Measurements from ENCODE around the gene RPS18. TPM values are rescaled to one million over a fixed set of nuclear protein-coding genes. Genes with fewer than 3 reads are reported as not detected.

The RPS18 gene
- total and polyA plus RNA-seq, 2 donors (not counting 1 experiment from before 2014, with no cell fraction given), result 4,034 to 4,995 TPM

DNA sequence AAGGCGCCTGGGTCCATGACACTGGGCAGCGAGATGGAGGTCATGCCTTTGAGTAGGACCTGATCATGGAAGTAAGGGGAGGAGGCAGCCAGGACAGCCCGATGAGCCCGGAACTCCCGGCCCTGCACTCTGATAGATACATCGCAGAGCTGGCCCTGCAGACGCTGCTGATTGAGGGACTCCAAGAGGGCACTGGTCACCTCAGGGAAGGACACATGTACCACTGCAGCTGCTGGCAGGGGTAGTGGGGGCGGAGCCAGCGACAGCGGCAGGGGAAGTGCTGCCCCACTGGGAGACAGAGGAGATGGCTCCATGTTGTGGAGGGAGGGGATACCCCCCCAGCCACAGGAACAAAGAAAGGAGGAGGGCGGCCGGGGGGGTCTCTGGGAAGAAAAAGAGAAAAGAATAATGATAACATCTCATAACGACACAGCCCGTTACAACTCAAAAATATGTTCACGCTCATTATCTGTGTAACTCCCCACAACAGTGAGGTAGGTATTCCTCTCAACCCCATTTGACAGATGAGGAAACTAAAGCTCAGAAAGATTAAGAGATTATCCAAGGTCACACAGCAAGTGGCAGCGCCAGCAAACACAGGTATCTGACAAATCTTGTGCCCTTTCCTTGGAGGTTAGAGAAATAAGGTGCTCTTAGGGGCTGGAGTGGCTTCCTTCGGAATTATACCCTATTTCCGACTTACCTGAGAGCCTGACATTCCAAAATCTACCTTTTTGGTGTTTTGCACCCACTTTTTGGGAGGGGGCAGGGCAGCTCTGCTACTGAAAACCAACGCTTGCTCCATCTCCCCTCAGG is 44.9 kb downstream of the RPS18 start:
- Histone ChIP-seq H2AFZ (ENCODE audit: low read length) (no peak overlapping the region), H3K9ac (ENCODE audit: insufficient read depth, low read length) (no peak overlapping the region), H3K27ac (ENCODE audit: insufficient read depth, low read length) (no peak overlapping the region), H3K27me3 (ENCODE audit: control insufficient read depth, insufficient read depth, low read length) (no peaks in the 10 kb centered on the region), H3K4me2 (ENCODE audit: extremely low read depth, insufficient read depth, low read length) (peak overlapping the region; percentile 40), H3K4me3 (replicated peaks in 1 of 4; ENCODE audit: control extremely low read depth in 1 of 4, insufficient read depth in 1 of 4, low read depth in 3 of 4, low read length in 4 of 4) (peak overlapping the region; percentile 36 to 60 (median 46)), H4K20me1 (ENCODE audit: control insufficient read depth, extremely low read depth, insufficient read depth, low read length) (no peaks in the 10 kb centered on the region), H3K36me3 (ENCODE audit: control insufficient read depth, insufficient read depth, low read length) (peaks cover 14% of the 10 kb centered on the region), H3K79me2 (ENCODE audit: control insufficient read depth, insufficient read depth, low read length) (peaks cover 55% of the 10 kb centered on the region), H3K9me3 (ENCODE audit: control insufficient read depth, insufficient read depth, low read depth, low read length) (no peaks in the 10 kb centered on the region), H3K4me1 (ENCODE audit: control insufficient read depth, extremely low read depth, insufficient read depth, low read length) (peaks cover 40% of the 10 kb centered on the region)
- TF ChIP-seq, protein P1, sequence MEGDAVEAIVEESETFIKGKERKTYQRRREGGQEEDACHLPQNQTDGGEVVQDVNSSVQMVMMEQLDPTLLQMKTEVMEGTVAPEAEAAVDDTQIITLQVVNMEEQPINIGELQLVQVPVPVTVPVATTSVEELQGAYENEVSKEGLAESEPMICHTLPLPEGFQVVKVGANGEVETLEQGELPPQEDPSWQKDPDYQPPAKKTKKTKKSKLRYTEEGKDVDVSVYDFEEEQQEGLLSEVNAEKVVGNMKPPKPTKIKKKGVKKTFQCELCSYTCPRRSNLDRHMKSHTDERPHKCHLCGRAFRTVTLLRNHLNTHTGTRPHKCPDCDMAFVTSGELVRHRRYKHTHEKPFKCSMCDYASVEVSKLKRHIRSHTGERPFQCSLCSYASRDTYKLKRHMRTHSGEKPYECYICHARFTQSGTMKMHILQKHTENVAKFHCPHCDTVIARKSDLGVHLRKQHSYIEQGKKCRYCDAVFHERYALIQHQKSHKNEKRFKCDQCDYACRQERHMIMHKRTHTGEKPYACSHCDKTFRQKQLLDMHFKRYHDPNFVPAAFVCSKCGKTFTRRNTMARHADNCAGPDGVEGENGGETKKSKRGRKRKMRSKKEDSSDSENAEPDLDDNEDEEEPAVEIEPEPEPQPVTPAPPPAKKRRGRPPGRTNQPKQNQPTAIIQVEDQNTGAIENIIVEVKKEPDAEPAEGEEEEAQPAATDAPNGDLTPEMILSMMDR (conservative IDR thresholded peaks at IDR 0.05 in 1 of 2, IDR thresholded peaks at IDR 0.05 in 1 of 2; ENCODE audit: low read depth in 1 of 2, low read length in 2 of 2), result no peak
- no peak for TF ChIP-seq EZH2 (IDR thresholded peaks at IDR 0.05; ENCODE audit: low read length, missing control alignments)
- no peak for DNase-seq (ENCODE audit: low read depth in 2 of 2)

DNA sequence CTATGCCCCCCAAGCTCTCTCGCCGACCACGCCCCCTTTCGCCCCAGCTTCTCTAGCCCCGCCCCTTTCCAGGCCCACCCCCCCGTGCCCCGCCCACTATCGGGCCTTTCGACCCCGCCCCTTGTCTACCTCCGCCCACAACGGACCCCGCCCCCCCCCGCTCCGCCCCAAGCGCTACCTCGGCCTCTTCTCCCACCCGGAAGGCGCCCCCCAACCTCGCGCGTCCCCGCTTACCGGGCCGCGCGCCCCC is 45.5 kb downstream of the RPS18 start:
- Histone ChIP-seq H3K9me3 (ENCODE audit: control insufficient read depth, insufficient read depth, low read depth, low read length) (no peaks in the 10 kb centered on the region), H3K27me3 (ENCODE audit: control insufficient read depth, insufficient read depth, low read length) (no peaks in the 10 kb centered on the region), H2AFZ (ENCODE audit: low read length) (no peak overlapping the region), H3K79me2 (ENCODE audit: control insufficient read depth, insufficient read depth, low read length) (peaks cover 55% of the 10 kb centered on the region), H3K9ac (ENCODE audit: insufficient read depth, low read length) (no peak overlapping the region), H3K4me3 (replicated peaks in 1 of 4; ENCODE audit: control extremely low read depth in 1 of 4, insufficient read depth in 1 of 4, low read depth in 3 of 4, low read length in 4 of 4) (peak overlapping the region; percentile 36 to 60 (median 46)), H3K4me2 (ENCODE audit: extremely low read depth, insufficient read depth, low read length) (no peak overlapping the region), H3K27ac (ENCODE audit: insufficient read depth, low read length) (no peak overlapping the region), H3K4me1 (ENCODE audit: control insufficient read depth, extremely low read depth, insufficient read depth, low read length) (peaks cover 40% of the 10 kb centered on the region), H4K20me1 (ENCODE audit: control insufficient read depth, extremely low read depth, insufficient read depth, low read length) (no peaks in the 10 kb centered on the region), H3K36me3 (ENCODE audit: control insufficient read depth, insufficient read depth, low read length) (peaks cover 14% of the 10 kb centered on the region)
- TF ChIP-seq, protein P1 (conservative IDR thresholded peaks at IDR 0.05 in 1 of 2, IDR thresholded peaks at IDR 0.05 in 1 of 2; ENCODE audit: low read depth in 1 of 2, low read length in 2 of 2), result no peak
- TF ChIP-seq EZH2 (IDR thresholded peaks at IDR 0.05; ENCODE audit: low read length, missing control alignments), result no peak
- no peak for DNase-seq (ENCODE audit: low read depth in 2 of 2)

DNA sequence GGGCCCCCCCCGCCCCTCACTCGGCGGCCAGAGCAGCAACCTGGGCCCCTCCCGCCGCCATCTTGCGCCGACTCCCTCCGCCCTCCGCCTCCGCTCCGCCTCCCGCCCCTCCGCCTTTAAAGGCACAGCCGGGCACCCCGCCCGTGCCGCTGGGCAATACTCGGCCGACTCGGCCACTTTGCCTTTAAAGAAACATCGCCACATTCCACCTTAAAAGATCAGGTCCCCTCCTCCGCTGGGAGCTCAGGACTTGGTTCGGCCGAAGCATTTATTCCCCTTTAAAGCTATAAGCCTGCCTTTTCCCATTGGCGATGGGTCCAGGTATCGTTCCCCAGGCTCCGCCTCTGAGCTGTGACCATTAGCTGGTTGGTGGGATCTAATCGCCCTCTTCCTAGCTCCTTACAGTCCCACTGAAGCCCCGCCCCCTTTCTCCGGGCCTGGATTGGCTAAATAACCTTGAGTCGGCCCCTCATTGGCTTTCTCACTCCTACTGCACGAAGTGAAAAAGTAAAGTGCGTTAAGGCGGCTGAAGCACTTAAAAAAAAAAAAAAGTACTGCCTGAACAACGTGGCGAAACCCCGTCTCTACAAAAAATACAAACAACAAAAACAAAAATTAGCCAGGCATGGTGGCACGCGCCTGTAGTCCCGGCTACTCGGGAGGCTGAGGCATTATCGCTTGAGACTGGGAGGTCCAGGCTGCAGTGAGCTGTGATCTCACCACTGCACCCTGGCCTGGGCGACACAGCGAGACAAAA is 46.0 kb downstream of the RPS18 start, which contains the start of gene ZBTB22:
ZBTB22 (minus strand) TSS at position 76 of the 757 bp plus-strand sequence. CDS start 828 bp downstream, outside the sequence.
- peak within 1 kb of the TSS; percentile 53 for H3K9ac ChIP-seq (ENCODE audit: insufficient read depth, low read length)
- H3K27ac ChIP-seq (ENCODE audit: insufficient read depth, low read length), result peak within 1 kb of the TSS; percentile 71
- peak within 1 kb of the TSS; percentile 47 for H2AFZ ChIP-seq (ENCODE audit: low read length)
- H3K79me2 ChIP-seq (ENCODE audit: control insufficient read depth, insufficient read depth, low read length), result peaks cover 54% of the 10 kb centered on the region
- TF ChIP-seq, protein P1 (conservative IDR thresholded peaks at IDR 0.05 in 1 of 2, IDR thresholded peaks at IDR 0.05 in 1 of 2; ENCODE audit: low read depth in 1 of 2, low read length in 2 of 2), result no peak
- no peak for TF ChIP-seq EZH2 (IDR thresholded peaks at IDR 0.05; ENCODE audit: low read length, missing control alignments)
- peak; percentile 99 for DNase-seq (ENCODE audit: low read depth in 2 of 2)
- peaks cover 14% of the 10 kb centered on the region for H3K36me3 ChIP-seq (ENCODE audit: control insufficient read depth, insufficient read depth, low read length)
- H3K4me1 ChIP-seq (ENCODE audit: control insufficient read depth, extremely low read depth, insufficient read depth, low read length), result peaks cover 40% of the 10 kb centered on the region
- peak within 1 kb of the TSS; percentile 82 for H3K4me2 ChIP-seq (ENCODE audit: extremely low read depth, insufficient read depth, low read length)
- H3K4me3 ChIP-seq (replicated peaks in 1 of 4; ENCODE audit: control extremely low read depth in 1 of 4, insufficient read depth in 1 of 4, low read depth in 3 of 4, low read length in 4 of 4), result peak within 1 kb of the TSS; percentile 53 to 73 (median 58)
- H3K9me3 ChIP-seq (ENCODE audit: control insufficient read depth, insufficient read depth, low read depth, low read length), result no peaks in the 10 kb centered on the region
- H3K27me3 ChIP-seq (ENCODE audit: control insufficient read depth, insufficient read depth, low read length), result no peaks in the 10 kb centered on the region
- no peaks in the 10 kb centered on the region for H4K20me1 ChIP-seq (ENCODE audit: control insufficient read depth, extremely low read depth, insufficient read depth, low read length)

All from fibroblast of lung (primary cell).